DMS53 (cell line): Measurements from ENCODE around the gene TMPRSS5.
"Not testable (repeated sequence)": the region's sequence is repeated elsewhere in the genome, so short reads cannot be mapped to it uniquely, and the experiment has no call there.

Experiments used
- DNase-seq: peaks from one replicate; lab custom pipeline; 2025; lab: John Stamatoyannopoulos, UW

The TMPRSS5 gene

GRCh38 chr11:113697756-113698407 is 8.2 kb downstream of the TMPRSS5 start:
- no peak for DNase-seq

- DNase-seq, result no peak
Observed at GRCh38 chr11:113697111-113697510, 9.0 kb downstream of the TMPRSS5 start.

GRCh38 chr11:113695207-113695606 is 10.9 kb downstream of the TMPRSS5 start:
- DNase-seq, result no peak

- no peak for DNase-seq
Observed at GRCh38 chr11:113694390-113694789, 11.7 kb downstream of the TMPRSS5 start.

GRCh38 chr11:113693030-113693429 is 13.1 kb downstream of the TMPRSS5 start:
- no peak for DNase-seq

- DNase-seq, result peak; percentile 18
Observed at GRCh38 chr11:113690619-113691569, 15.2 kb downstream of the TMPRSS5 start.

GRCh38 chr11:113689768-113690618 is 16.1 kb downstream of the TMPRSS5 start:
- DNase-seq, result no peak

GRCh38 chr11:113685654-113686359 is 20.3 kb downstream of the TMPRSS5 start:
- DNase-seq, result no peak

- no peak for DNase-seq
Observed at GRCh38 chr11:113684496-113684895, 21.6 kb downstream of the TMPRSS5 start.

- no peak for DNase-seq
Observed at GRCh38 chr11:113683481-113684046, 22.5 kb downstream of the TMPRSS5 start.

- DNase-seq, result peak; percentile 20
Observed at GRCh38 chr11:113681711-113682413, 24.2 kb downstream of the TMPRSS5 start.

- no peak for DNase-seq
Observed at GRCh38 chr11:113681282-113681681, 24.8 kb downstream of the TMPRSS5 start.

GRCh38 chr11:113677685-113678084 is 28.4 kb downstream of the TMPRSS5 start:
- DNase-seq, result no peak

- DNase-seq, result no peak
Observed at GRCh38 chr11:113675565-113675964, 30.5 kb downstream of the TMPRSS5 start.

GRCh38 chr11:113675003-113675561 is 31.0 kb downstream of the TMPRSS5 start:
- no peak for DNase-seq

GRCh38 chr11:113674397-113674685 is 31.8 kb downstream of the TMPRSS5 start:
- no peak for DNase-seq

GRCh38 chr11:113673550-113674396 is 32.3 kb downstream of the TMPRSS5 start:
- no peak for DNase-seq

- not testable (repeated sequence) for DNase-seq
Observed at GRCh38 chr11:113671914-113672313, 34.2 kb downstream of the TMPRSS5 start.

GRCh38 chr11:113670831-113671215 is 35.3 kb downstream of the TMPRSS5 start:
- DNase-seq, result no peak
